Thyroid gland (tissue), 4 donors: ENCODE measurements around the gene UBAP1L.

ENCODE experiments used
- POLR2A ChIP-seq, 2 donors: fragments of 450-650 bp; IDR thresholded peaks; one replicate each; pipeline ENCODE4 v1.6.1; 2017; ENCODE audit warnings: antibody characterized with exemption in 2 of 2, mild to moderate bottlenecking in 2 of 2, moderate library complexity in 1 of 2
- TF ChIP-seq, protein P1 (sequence below), 6 experiments: fragments of 200-600 bp in 3 of 6; fragments of 450-650 bp in 3 of 6; sonication (generic) in 3 of 6; IDR thresholded peaks; one replicate each; pipeline ENCODE4 v1.5.1; 2016 to 2019; ENCODE audit warnings: antibody characterized with exemption in 6 of 6, mild to moderate bottlenecking in 2 of 6, inconsistent platforms in 1 of 6, moderate library complexity in 1 of 6

DNA sequence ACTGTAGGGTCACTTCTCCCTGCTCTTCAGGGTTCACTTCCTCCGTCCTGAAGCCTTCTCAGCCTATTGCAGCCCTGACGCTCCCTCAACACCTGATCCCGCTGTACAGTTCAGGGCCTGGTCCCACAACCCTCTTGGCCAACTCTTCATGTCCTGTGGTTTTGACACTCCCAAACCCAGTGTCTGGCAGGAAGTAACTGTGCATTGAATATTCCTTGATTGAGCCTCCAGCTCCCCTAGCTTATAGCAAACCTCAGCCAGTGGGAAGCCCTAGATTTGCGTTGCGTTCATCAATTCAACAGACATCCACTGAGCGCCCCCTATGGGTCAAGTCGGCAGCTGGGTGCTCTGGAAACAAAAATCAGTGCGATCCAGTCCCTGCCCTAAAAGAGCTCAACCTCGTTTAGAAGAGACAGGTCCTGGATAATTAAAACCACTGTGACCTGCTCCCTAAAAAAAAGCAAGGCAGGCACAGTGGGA, 13.5 kb downstream of the UBAP1L start:
- TF ChIP-seq, protein P1, sequence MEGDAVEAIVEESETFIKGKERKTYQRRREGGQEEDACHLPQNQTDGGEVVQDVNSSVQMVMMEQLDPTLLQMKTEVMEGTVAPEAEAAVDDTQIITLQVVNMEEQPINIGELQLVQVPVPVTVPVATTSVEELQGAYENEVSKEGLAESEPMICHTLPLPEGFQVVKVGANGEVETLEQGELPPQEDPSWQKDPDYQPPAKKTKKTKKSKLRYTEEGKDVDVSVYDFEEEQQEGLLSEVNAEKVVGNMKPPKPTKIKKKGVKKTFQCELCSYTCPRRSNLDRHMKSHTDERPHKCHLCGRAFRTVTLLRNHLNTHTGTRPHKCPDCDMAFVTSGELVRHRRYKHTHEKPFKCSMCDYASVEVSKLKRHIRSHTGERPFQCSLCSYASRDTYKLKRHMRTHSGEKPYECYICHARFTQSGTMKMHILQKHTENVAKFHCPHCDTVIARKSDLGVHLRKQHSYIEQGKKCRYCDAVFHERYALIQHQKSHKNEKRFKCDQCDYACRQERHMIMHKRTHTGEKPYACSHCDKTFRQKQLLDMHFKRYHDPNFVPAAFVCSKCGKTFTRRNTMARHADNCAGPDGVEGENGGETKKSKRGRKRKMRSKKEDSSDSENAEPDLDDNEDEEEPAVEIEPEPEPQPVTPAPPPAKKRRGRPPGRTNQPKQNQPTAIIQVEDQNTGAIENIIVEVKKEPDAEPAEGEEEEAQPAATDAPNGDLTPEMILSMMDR (IDR thresholded peaks at IDR 0.05), result peak; percentile 63 to 79 (median 74)
- TF ChIP-seq POLR2A (IDR thresholded peaks at IDR 0.05), result no peak
